B cell (primary cell): ENCODE measurements around the gene SGCA. TPM values are rescaled to one million over a fixed set of nuclear protein-coding genes. Genes with fewer than 3 reads are reported as not detected.

Experiments
- ATAC-seq: fragments of 200-7000 bp; cut with Tn5 transposase; one replicate; pipeline ENCODE4 v1.10.0; 2021; ENCODE audit warnings: low read depth, mild to moderate bottlenecking, moderate number of reproducible peaks, moderate library complexity
- CTCF ChIA-PET: fragments of 350-600 bp; sonication (Branson Sonifier 250); formaldehyde crosslinking; loops from one replicate; lab custom pipeline; 2021; ENCODE audit warnings: antibody characterized with exemption, inconsistent platforms; lab: Charles Lee
- POLR2A ChIA-PET: fragments of 350-600 bp; sonication (Branson Sonifier 250); formaldehyde crosslinking; loops from one replicate; lab custom pipeline; 2021; ENCODE audit warnings: antibody characterized with exemption; lab: Charles Lee
- DNase-seq: peaks from one replicate; pipeline ENCODE4 v3.0.0; 2013
- H2AFZ ChIP-seq: 2 replicates; pipeline ENCODE4 v1.6.1; 2012; ENCODE audit warnings: mild to moderate bottlenecking, low read depth, low read length; ENCODE audit not compliant: insufficient read depth, poor library complexity, severe bottlenecking
- H3K27ac ChIP-seq, 2 donors: 1 replicate in 1 of 2; 2 replicates in 1 of 2; pipeline ENCODE4 v1.5.1; 2012 to 2013; ENCODE audit warnings: low read length in 2 of 2, mild to moderate bottlenecking in 2 of 2, moderate library complexity in 1 of 2
- H3K27me3 ChIP-seq, 4 experiments: fragments of 200-600 bp in 1 of 4; sonication (generic) in 1 of 4; replicated peaks in 1 of 4; 1 replicate in 2 of 4; 2 replicates in 2 of 4; pipeline versions ENCODE4 v1.6.1 to v1.7.0; 2013 to 2016; ENCODE audit warnings: low read length in 3 of 4, mild to moderate bottlenecking in 2 of 4, mixed read lengths in 1 of 4, moderate library complexity in 1 of 4; ENCODE audit not compliant: insufficient read depth in 4 of 4, control insufficient read depth in 3 of 4; ENCODE audit errors: control extremely low read depth in 1 of 4
- H3K36me3 ChIP-seq, 2 experiments: replicated peaks in 1 of 2; 1 replicate in 1 of 2; 2 replicates in 1 of 2; pipeline versions ENCODE4 v1.6.1 to v1.7.1; 2013; ENCODE audit warnings: low read length in 1 of 2; ENCODE audit not compliant: insufficient read depth in 2 of 2, control insufficient read depth in 1 of 2; ENCODE audit errors: control extremely low read depth in 1 of 2, extremely low read depth in 1 of 2
- H3K4me1 ChIP-seq, 2 donors: fragments of 200-600 bp in 1 of 2; sonication (generic) in 1 of 2; 1 replicate in 1 of 2; 2 replicates in 1 of 2; pipeline versions ENCODE4 v1.5.1 to v1.6.1; 2013 to 2017; ENCODE audit warnings: low read length in 2 of 2; ENCODE audit not compliant: control insufficient read depth in 2 of 2, insufficient read depth in 2 of 2
- H3K4me2 ChIP-seq: replicated peaks from 2 replicates; pipeline ENCODE3; 2012; ENCODE audit warnings: mild to moderate bottlenecking, low read depth, low read length; ENCODE audit not compliant: poor library complexity, severe bottlenecking
- H3K4me3 ChIP-seq, 5 experiments: fragments of 200-600 bp in 1 of 5; sonication (generic) in 1 of 5; 1 replicate in 3 of 5; 2 replicates in 2 of 5; pipeline versions ENCODE4 v1.5.1 to v1.7.0; 2011 to 2016; ENCODE audit warnings: low read length in 4 of 5, mild to moderate bottlenecking in 4 of 5, low read depth in 2 of 5, control low read depth in 1 of 5, moderate library complexity in 1 of 5; ENCODE audit not compliant: insufficient read depth in 1 of 5; ENCODE audit errors: control extremely low read depth in 1 of 5, extremely low read depth in 1 of 5
- H3K79me2 ChIP-seq: fragments of 200-600 bp; sonication (generic); one replicate; pipeline ENCODE4 v1.6.0; 2016; ENCODE audit warnings: low read length; ENCODE audit not compliant: control insufficient read depth, insufficient read depth
- H3K9ac ChIP-seq: fragments of 200-600 bp; sonication (generic); 2 replicates; pipeline ENCODE4 v1.6.1; 2017; ENCODE audit warnings: mild to moderate bottlenecking, low read length, moderate library complexity
- H3K9me3 ChIP-seq, 3 donors: one replicate each; pipeline versions ENCODE4 v1.6.1 to v1.7.1; 2013; ENCODE audit warnings: low read length in 2 of 3; ENCODE audit not compliant: control insufficient read depth in 2 of 3, insufficient read depth in 1 of 3; ENCODE audit errors: control extremely low read depth in 1 of 3
- H4K20me1 ChIP-seq: 2 replicates; pipeline ENCODE4 v1.6.0; 2012; ENCODE audit warnings: mild to moderate bottlenecking, low read length; ENCODE audit not compliant: insufficient read depth, control insufficient read depth, poor library complexity, severe bottlenecking
- H3K27ac Mint-ChIP-seq: one replicate; pipeline ENCODE4 v1.8.0; 2021; ENCODE audit warnings: mixed read lengths
- H3K27me3 Mint-ChIP-seq: one replicate; pipeline ENCODE4 v1.8.0; 2021; ENCODE audit warnings: mixed read lengths
- H3K4me1 Mint-ChIP-seq: one replicate; pipeline ENCODE4 v1.8.0; 2021; ENCODE audit warnings: mixed read lengths
- H3K4me3 Mint-ChIP-seq: one replicate; pipeline ENCODE4 v1.8.0; 2021; ENCODE audit warnings: mixed read lengths
- H3K9me3 Mint-ChIP-seq: one replicate; pipeline ENCODE4 v1.8.0; 2022; ENCODE audit warnings: mixed read lengths; ENCODE audit not compliant: insufficient read depth
- EZH2 ChIP-seq: IDR thresholded peaks from 2 replicates; pipeline ENCODE4 v1.6.1; 2012; ENCODE audit warnings: borderline replicate concordance, low read depth, mild to moderate bottlenecking, moderate library complexity, low read length; ENCODE audit not compliant: insufficient read depth, poor library complexity, severe bottlenecking
- WGBS: methylation state at CpG from one replicate; pipeline ENCODE4 v1.1.5; 2013; ENCODE audit warnings: missing lambda C conversion rate; ENCODE audit not compliant: insufficient coverage; 5-methylcytosine and 5-hydroxymethylcytosine counted together
- intact Hi-C: fragments of 100-400 bp; cut with micrococcal nuclease; formaldehyde crosslinking; loops from one replicate; pipeline ENCODE4 v1.10.0; 2022
- polyA plus RNA-seq: library from polyadenylated mRNA; depleted of rRNA; stranded (reverse); fragments of >200 nt; gene quantifications from 2 replicates; pipeline ENCODE4 v1.2.3, GENCODE V29; 2012
- total RNA-seq, 2 donors: library from RNA; stranded (reverse); fragments of 120-200 nt in 1 of 2; gene quantifications; 1 replicate in 1 of 2; 2 replicates in 1 of 2; pipeline versions ENCODE4 v1.2.3 to v1.2.4, GENCODE V29; 2013 to 2022
- TF ChIP-seq, protein P1 (sequence below): fragments of 200-600 bp; IDR thresholded peaks from one replicate; pipeline ENCODE4 v1.8.0; 2022; ENCODE audit warnings: antibody characterized with exemption, mild to moderate bottlenecking

Gene SGCA
- total and polyA plus RNA-seq, 2 donors (not counting 1 experiment from before 2014, with no cell fraction given) = 4.4 to 4.5 TPM

DNA sequence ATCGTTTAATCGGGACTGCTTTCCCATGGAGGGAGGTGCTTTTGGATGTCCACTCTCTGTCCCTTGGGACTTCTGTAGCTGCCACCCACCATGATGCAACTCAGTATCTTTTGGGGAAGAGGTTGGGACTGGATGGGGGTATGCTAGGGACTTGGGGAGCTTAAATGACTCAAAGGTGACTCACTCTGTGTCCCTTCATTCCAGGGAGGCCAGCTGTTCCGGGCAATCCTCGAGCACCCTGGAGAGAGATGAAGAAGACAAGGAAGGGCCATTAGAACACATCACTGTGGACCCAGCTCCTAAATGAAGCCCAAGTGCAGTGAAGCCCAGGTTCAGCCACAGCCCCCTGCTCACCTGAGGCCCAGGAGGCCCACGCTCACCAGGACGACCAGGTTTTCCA lies 31.0 kb downstream of the SGCA start:
- H4K20me1 ChIP-seq = no peaks in the 10 kb centered on the region
- H3K4me1 Mint-ChIP-seq = peaks cover 36% of the 10 kb centered on the region
- H3K9ac ChIP-seq = no peak overlapping the region
- DNase-seq (no peak), ATAC-seq (no peak)
- intact Hi-C loops = no loop called here
- peaks cover 0 to 27% (median 10%) of the 10 kb centered on the region in 4 experiments for H3K27me3 ChIP-seq
- no peak overlapping the region for H3K4me3 Mint-ChIP-seq
- no peak overlapping the region for H3K4me2 ChIP-seq
- ChIA-PET CTCF (interaction anchor here (0.7 to 2.7 kb wide), 12 partner anchors 16 to 171 kb away, joined by 3 to 49 read pairs (median 4); partner anchors contain the start of gene TMEM92), POLR2A (no interaction called here)
- H3K9me3 ChIP-seq = peaks cover 0 to 9% (median 0%) of the 10 kb centered on the region in 3 donors
- peaks cover 18% of the 10 kb centered on the region for H3K27me3 Mint-ChIP-seq
- H3K4me1 ChIP-seq = peaks cover 31 to 32% of the 10 kb centered on the region in 2 donors
- no peak overlapping the region for H3K27ac ChIP-seq
- 88% methylated on average over 3 of the region's 6 CpGs for WGBS
- no peak for TF ChIP-seq EZH2
- TF ChIP-seq, protein P1, sequence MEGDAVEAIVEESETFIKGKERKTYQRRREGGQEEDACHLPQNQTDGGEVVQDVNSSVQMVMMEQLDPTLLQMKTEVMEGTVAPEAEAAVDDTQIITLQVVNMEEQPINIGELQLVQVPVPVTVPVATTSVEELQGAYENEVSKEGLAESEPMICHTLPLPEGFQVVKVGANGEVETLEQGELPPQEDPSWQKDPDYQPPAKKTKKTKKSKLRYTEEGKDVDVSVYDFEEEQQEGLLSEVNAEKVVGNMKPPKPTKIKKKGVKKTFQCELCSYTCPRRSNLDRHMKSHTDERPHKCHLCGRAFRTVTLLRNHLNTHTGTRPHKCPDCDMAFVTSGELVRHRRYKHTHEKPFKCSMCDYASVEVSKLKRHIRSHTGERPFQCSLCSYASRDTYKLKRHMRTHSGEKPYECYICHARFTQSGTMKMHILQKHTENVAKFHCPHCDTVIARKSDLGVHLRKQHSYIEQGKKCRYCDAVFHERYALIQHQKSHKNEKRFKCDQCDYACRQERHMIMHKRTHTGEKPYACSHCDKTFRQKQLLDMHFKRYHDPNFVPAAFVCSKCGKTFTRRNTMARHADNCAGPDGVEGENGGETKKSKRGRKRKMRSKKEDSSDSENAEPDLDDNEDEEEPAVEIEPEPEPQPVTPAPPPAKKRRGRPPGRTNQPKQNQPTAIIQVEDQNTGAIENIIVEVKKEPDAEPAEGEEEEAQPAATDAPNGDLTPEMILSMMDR = no peak
- no peaks in the 10 kb centered on the region for H3K36me3 ChIP-seq
- H3K4me3 ChIP-seq = no peak overlapping the region
- no peak overlapping the region for H2AFZ ChIP-seq
- H3K79me2 ChIP-seq = no peaks in the 10 kb centered on the region
- H3K9me3 Mint-ChIP-seq = no peaks in the 10 kb centered on the region
- no peak overlapping the region for H3K27ac Mint-ChIP-seq

DNA sequence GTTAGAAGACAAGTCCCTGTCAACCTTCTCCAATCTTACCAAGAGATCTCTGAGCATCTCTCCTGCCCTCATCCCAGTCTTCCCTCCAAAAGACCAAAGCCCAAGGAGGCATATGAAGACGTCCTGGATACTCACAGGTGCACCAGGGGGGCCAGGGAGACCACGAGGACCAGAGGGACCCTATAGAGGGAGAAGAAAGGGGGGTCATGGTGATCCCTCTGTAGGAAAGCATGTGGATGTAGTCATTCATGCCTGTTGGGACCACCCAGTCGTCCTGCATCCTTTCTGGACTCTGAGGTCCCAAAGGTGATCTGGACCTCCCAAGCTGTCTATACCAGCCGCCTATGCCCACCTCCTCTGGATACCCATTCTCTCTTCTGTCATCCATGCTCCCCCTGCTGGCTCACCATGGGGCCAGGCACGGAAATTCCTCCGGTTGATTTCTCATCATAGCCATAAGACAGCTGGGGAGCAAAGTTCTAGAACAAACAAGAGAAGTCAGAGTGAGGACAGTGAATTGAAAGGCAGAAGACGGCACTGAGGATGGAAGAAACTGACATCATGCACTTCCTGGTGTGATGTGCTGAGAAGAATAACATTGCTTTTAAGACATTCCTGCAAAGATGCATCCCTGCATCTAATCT lies 32.3 kb downstream of the SGCA start:
- H4K20me1 ChIP-seq = no peaks in the 10 kb centered on the region
- H3K36me3 ChIP-seq = no peaks in the 10 kb centered on the region
- 0% methylated on average over 3 of the region's 7 CpGs for WGBS
- Mint-ChIP-seq H3K27ac (no peak overlapping the region), H3K4me1 (peaks cover 31% of the 10 kb centered on the region), H3K9me3 (no peaks in the 10 kb centered on the region), H3K4me3 (peak overlapping the region; percentile 3), H3K27me3 (peaks cover 31% of the 10 kb centered on the region)
- TF ChIP-seq, protein P1 = peak; percentile 71
- no peak for TF ChIP-seq EZH2
- CTCF ChIA-PET = interaction anchor here (0.6 to 2.7 kb wide), 9 partner anchors 15 to 105 kb away, joined by 3 to 49 read pairs (median 4); partner anchors contain the start of gene SGCA
- no peak overlapping the region for H3K4me3 ChIP-seq
- H2AFZ ChIP-seq = no peak overlapping the region
- intact Hi-C loops = loop anchor here (1.0 to 2.0 kb wide), 2 partner anchors 29 to 57 kb away; no protein-coding TSS in a partner anchor
- H3K9me3 ChIP-seq = peaks cover 0 to 9% (median 0%) of the 10 kb centered on the region in 3 donors
- H3K27me3 ChIP-seq = peaks cover 0 to 39% (median 11%) of the 10 kb centered on the region in 4 experiments
- H3K27ac ChIP-seq = no peak overlapping the region
- no peak overlapping the region for H3K4me2 ChIP-seq
- H3K9ac ChIP-seq = no peak overlapping the region
- H3K4me1 ChIP-seq = peaks cover 20 to 23% of the 10 kb centered on the region in 2 donors
- POLR2A ChIA-PET = no interaction called here
- no peaks in the 10 kb centered on the region for H3K79me2 ChIP-seq
- ATAC-seq = no peak
- peak; percentile 69 for DNase-seq
